ENCODE data around the gene IL17RA.

The IL17RA gene

DNA sequence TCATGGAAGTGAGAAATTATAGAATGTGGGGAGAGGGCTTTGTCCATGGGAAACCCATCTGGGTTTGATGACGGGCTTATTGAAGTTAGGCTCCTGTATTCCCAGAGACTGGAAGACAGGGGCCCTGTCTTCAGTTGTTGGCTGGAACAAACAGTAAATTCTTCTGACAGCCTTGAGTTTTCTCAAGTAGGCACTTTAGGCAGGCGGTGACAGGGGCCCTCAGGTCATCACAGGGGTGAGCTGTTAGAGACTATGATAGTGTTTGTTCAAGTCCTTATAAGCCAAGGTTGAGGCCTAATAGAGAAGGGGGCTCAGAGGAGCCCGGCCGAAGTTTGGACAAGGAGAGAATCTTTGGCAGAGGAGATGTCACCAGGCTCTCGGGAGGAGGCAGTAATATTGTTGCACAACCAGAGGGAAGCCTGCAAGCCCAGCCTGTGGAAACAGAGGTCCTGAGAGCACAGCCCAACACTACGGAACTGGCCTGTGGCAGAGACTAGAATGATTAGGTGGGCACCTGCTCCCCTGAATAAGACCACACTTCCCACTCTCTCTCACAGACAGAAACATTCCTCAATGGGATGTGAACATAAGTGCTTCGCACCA, 20.2 kb upstream of the IL17RA start:
- Mint-ChIP-seq H3K36me3 (peaks cover 6% of the 10 kb centered on the region), H3K4me3 (no peak overlapping the region), H3K9me3 (no peaks in the 10 kb centered on the region), H3K4me1 (no peaks in the 10 kb centered on the region), H3K27me3 (no peaks in the 10 kb centered on the region), H3K27ac (no peak overlapping the region)
- ATAC-seq: no peak

DNA sequence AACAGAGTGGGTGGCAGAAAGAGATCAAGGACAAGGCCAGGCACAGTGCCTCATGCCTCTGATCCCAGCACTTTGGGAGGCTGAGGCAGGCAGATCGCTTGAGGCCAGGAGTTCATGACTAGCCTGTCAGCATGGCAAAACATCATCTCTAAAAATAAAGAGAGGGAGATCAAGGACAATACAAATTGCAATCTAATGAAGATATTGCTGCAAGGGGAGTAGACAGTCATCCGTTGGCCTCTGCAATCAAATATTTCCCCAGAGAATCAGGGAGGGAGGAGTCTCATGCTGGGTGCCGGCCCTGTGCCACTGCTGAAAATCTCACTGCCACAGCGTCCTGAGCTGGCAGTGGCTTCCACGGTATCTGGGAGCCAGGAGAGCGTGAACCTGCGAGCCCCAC, 19.4 kb upstream of the IL17RA start:
- no peaks in the 10 kb centered on the region for H3K9me3 Mint-ChIP-seq
- no peaks in the 10 kb centered on the region for H3K27me3 Mint-ChIP-seq
- H3K36me3 Mint-ChIP-seq: peaks cover 6% of the 10 kb centered on the region
- no peak overlapping the region for H3K4me3 Mint-ChIP-seq
- no peaks in the 10 kb centered on the region for H3K4me1 Mint-ChIP-seq
- no peak for ATAC-seq
- no peak overlapping the region for H3K27ac Mint-ChIP-seq

DNA sequence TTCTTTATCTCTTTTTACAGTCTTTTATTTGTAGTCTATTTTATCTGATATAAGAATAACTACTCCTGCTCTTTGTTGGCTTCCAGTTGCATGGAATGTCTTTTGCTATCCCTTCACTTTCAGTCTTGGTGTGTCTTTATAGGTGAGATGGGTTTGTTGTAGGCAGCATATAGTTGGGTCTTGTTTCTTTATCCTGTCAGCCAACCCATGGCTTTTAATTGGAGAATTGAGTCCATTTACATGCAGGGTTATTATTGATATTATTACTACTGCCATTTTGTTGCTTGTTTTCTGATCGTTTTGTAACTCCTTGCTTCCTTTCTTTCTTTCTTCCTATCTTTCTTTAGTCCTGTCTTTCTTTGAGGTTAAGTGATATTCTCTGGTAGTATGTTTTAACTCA, 11.9 kb upstream of the IL17RA start:
- no peak for ATAC-seq
- peaks cover 28% of the 10 kb centered on the region for H3K36me3 Mint-ChIP-seq
- H3K4me3 Mint-ChIP-seq: no peak overlapping the region
- peaks cover 9% of the 10 kb centered on the region for H3K4me1 Mint-ChIP-seq
- H3K27me3 Mint-ChIP-seq: no peaks in the 10 kb centered on the region
- H3K9me3 Mint-ChIP-seq: peaks cover 9% of the 10 kb centered on the region
- H3K27ac Mint-ChIP-seq: no peak overlapping the region

GRCh38 chr22:17074648-17075002, 10.2 kb upstream of the IL17RA start:
- no peak for ATAC-seq
- Mint-ChIP-seq H3K36me3 (peaks cover 28% of the 10 kb centered on the region), H3K4me3 (no peak overlapping the region), H3K9me3 (peaks cover 9% of the 10 kb centered on the region), H3K4me1 (peaks cover 9% of the 10 kb centered on the region), H3K27ac (peak overlapping the region; percentile 42), H3K27me3 (no peaks in the 10 kb centered on the region)

- no peak overlapping the region for H3K27ac Mint-ChIP-seq
- no peaks in the 10 kb centered on the region for H3K27me3 Mint-ChIP-seq
- H3K36me3 Mint-ChIP-seq: peaks cover 22% of the 10 kb centered on the region
- H3K9me3 Mint-ChIP-seq: peaks cover 9% of the 10 kb centered on the region
- no peak overlapping the region for H3K4me3 Mint-ChIP-seq
- peaks cover 9% of the 10 kb centered on the region for H3K4me1 Mint-ChIP-seq
- no peak for ATAC-seq
Observed at GRCh38 chr22:17077255-17077654, 7.5 kb upstream of the IL17RA start.

GRCh38 chr22:17079572-17079971, 5.2 kb upstream of the IL17RA start:
- Mint-ChIP-seq H3K36me3 (peaks cover 4% of the 10 kb centered on the region), H3K27me3 (no peaks in the 10 kb centered on the region), H3K27ac (no peak overlapping the region), H3K4me1 (peaks cover 23% of the 10 kb centered on the region), H3K4me3 (no peak overlapping the region), H3K9me3 (no peaks in the 10 kb centered on the region)
- ATAC-seq: no peak

GRCh38 chr22:17083255-17083654, 1.5 kb upstream of the IL17RA start:
- H3K4me3 Mint-ChIP-seq: peak overlapping the region; percentile 90
- no peaks in the 10 kb centered on the region for H3K9me3 Mint-ChIP-seq
- no peaks in the 10 kb centered on the region for H3K36me3 Mint-ChIP-seq
- H3K27me3 Mint-ChIP-seq: no peaks in the 10 kb centered on the region
- ATAC-seq: no peak
- H3K27ac Mint-ChIP-seq: peak overlapping the region; percentile 87
- peaks cover 39% of the 10 kb centered on the region for H3K4me1 Mint-ChIP-seq

DNA sequence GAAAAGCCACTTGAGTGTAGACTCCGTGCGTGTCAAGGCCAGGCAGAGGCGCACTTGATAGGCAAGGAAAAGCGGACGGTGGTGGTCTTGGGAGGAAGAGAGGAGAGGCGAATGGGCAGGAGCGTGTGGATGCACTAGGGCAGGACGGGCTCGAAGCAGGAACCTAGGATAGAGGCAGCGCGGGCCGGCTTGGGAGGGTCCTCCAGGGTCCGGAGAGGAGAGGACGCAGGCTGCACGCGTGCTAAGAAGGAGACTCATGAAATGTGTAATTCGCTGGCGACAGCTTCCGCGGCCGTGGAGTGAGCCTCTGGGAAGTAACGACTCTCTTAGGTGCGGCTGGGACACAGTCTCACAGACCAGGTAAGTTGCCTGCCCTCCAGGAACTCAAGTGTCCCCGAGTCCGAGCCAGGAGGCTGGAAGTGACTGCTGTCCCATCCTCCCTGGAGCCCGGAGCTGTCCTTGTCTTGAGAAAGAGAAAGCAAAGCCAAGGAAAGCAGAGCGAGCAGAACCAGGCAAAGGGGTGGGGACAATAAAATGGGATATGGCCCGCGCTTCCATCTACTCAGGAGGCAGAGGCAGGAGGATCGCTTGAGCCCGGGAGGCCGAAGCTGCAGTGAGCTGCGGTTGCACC, 874 bp upstream of the IL17RA start:
- Mint-ChIP-seq H3K27me3 (no peaks in the 10 kb centered on the region), H3K36me3 (no peaks in the 10 kb centered on the region), H3K9me3 (no peaks in the 10 kb centered on the region), H3K4me1 (peaks cover 39% of the 10 kb centered on the region), H3K4me3 (peak overlapping the region; percentile 90), H3K27ac (peak overlapping the region; percentile 87)
- ATAC-seq: no peak

DNA sequence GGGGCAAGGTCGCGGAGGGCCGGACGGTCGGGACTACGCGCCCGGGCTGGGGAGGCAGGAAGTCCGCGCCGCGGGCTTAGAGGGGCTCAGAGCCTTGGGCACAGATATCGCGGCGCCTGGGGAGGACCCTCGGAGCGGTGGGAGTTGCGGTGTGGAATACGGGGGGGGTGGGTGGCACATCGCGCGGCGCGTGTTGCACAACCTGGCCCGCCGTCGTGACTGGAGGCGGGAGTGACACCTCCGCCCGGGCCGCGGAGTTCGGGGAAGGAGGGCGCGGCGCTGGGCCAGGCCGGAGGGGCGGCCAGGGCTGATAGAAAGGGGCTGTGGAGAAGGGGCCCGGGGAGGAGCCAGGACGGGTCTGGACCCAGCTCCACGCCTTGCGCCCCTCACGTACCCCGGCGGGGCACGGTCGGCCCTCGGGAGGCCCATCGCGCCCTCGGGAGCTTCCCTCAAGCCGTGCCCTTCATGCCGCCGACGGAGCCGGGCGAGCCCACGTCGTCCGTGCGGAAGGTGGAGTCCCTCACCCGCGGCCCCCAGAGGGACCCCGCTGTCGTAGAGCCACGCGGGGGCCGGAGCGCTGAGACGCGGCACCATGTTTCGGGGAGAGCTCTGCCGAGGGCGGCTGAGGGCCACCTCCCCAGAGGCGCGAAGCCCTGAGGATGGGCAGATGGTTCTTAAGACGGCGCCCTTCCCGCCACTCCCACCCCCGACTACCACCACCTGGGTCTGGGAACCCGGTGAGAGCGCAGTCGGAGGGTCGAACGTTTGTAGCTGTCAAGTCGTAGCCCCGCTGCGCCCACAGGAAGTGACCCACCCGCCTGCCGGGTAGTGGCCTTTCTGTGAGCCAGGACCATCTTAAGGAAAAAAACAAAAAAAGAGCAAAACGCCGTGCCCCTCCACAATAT, 729 bp downstream of the IL17RA start:
- Mint-ChIP-seq H3K27ac (peak overlapping the region; percentile 87), H3K4me3 (peak overlapping the region; percentile 90), H3K27me3 (no peaks in the 10 kb centered on the region), H3K36me3 (no peaks in the 10 kb centered on the region), H3K9me3 (no peaks in the 10 kb centered on the region), H3K4me1 (peaks cover 44% of the 10 kb centered on the region)
- ATAC-seq: peak; percentile 48

DNA sequence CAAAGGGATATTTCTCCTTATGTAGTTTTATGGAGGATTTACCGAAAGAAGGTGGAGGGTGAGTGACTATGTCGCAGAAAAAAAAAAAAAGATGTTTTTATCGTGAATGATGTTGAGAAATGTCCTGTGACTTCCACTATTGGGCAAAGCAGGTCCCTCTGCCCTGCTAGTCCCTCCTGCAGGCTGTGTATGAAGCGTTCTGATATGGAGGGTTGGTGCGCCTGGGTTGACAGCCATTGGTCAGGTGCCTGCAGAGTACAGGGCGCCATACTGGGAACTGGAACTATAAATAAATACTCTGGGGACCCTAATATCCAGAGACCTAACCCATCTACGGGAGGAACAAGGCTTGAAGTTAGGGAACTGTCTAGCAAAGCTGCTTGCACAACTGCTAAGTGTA, 1.5 kb downstream of the IL17RA start:
- peak overlapping the region; percentile 90 for H3K4me3 Mint-ChIP-seq
- no peaks in the 10 kb centered on the region for H3K36me3 Mint-ChIP-seq
- ATAC-seq: no peak
- H3K4me1 Mint-ChIP-seq: peaks cover 50% of the 10 kb centered on the region
- H3K27me3 Mint-ChIP-seq: no peaks in the 10 kb centered on the region
- H3K9me3 Mint-ChIP-seq: no peaks in the 10 kb centered on the region
- H3K27ac Mint-ChIP-seq: peak overlapping the region; percentile 87

GRCh38 chr22:17086788-17087497, 2.1 kb downstream of the IL17RA start:
- H3K27me3 Mint-ChIP-seq: no peaks in the 10 kb centered on the region
- H3K4me3 Mint-ChIP-seq: peak overlapping the region; percentile 45
- H3K4me1 Mint-ChIP-seq: peaks cover 54% of the 10 kb centered on the region
- no peaks in the 10 kb centered on the region for H3K36me3 Mint-ChIP-seq
- ATAC-seq: no peak
- no peak overlapping the region for H3K27ac Mint-ChIP-seq
- H3K9me3 Mint-ChIP-seq: no peaks in the 10 kb centered on the region

DNA sequence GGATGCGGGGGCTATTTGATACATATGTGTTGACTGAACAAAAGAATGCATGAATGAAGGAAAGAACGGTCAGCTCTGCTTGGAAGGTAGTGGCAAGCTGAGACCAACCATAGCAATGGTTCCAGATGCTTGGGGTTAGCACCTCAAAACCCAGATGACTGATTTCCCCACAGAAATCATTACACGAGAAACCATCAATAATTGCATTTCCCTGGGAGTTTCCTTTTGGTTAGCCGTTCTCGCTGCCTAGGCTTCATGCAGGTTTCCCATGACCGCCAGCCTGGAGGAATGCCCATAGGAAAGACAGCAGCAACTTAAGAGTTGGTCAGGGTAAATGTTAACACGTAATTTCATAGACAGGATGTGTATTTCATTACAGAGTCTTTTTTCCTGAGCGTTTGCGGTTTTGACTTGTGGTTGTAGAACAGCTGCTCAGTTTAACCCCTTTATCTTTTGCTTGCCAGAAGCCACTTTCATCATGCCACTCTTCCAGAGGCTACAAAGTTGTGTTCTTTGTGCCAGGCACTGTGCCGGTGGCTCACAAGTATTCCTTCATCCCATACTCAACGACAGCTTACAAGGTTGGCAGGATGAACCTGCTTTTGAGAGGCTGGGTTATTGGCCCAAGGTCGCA, 2.8 kb downstream of the IL17RA start:
- Mint-ChIP-seq H3K27ac (no peak overlapping the region), H3K4me1 (peaks cover 57% of the 10 kb centered on the region), H3K36me3 (no peaks in the 10 kb centered on the region), H3K9me3 (no peaks in the 10 kb centered on the region), H3K4me3 (peak overlapping the region; percentile 45), H3K27me3 (no peaks in the 10 kb centered on the region)
- ATAC-seq: no peak

- Mint-ChIP-seq H3K27ac (no peak overlapping the region), H3K36me3 (no peaks in the 10 kb centered on the region), H3K4me3 (no peak overlapping the region), H3K27me3 (no peaks in the 10 kb centered on the region), H3K9me3 (no peaks in the 10 kb centered on the region), H3K4me1 (peaks cover 46% of the 10 kb centered on the region)
- no peak for ATAC-seq
Observed at GRCh38 chr22:17090550-17090949, 5.8 kb downstream of the IL17RA start.

GRCh38 chr22:17091851-17092250, 7.1 kb downstream of the IL17RA start:
- Mint-ChIP-seq H3K4me3 (no peak overlapping the region), H3K27ac (no peak overlapping the region), H3K4me1 (peaks cover 36% of the 10 kb centered on the region), H3K9me3 (no peaks in the 10 kb centered on the region), H3K27me3 (no peaks in the 10 kb centered on the region), H3K36me3 (no peaks in the 10 kb centered on the region)
- no peak for ATAC-seq

DNA sequence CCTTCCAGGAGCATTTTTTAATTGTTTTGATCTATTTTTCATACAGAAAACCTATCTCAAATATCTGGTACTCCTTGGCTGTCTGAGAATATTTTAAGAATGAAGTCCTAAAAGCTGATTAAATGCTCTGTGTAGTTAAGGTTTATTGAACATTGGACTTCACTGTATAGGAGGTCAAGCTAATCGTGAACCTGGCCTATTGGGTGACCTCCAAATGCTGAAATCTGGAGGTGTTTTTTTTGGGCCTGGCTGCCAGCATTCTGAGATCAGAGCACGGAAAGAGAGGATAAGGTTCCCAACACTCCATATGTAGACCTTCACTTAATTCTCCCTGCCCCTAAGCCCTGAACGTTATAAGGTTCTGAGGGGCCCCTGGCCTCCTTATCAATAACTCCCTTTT, 8.3 kb downstream of the IL17RA start:
- no peak for ATAC-seq
- peaks cover 34% of the 10 kb centered on the region for H3K4me1 Mint-ChIP-seq
- H3K36me3 Mint-ChIP-seq: peaks cover 5% of the 10 kb centered on the region
- H3K4me3 Mint-ChIP-seq: no peak overlapping the region
- no peaks in the 10 kb centered on the region for H3K9me3 Mint-ChIP-seq
- H3K27me3 Mint-ChIP-seq: no peaks in the 10 kb centered on the region
- no peak overlapping the region for H3K27ac Mint-ChIP-seq
